Measurements from ENCODE around the gene ZFAND4.

ZFAND4 gene

DNA sequence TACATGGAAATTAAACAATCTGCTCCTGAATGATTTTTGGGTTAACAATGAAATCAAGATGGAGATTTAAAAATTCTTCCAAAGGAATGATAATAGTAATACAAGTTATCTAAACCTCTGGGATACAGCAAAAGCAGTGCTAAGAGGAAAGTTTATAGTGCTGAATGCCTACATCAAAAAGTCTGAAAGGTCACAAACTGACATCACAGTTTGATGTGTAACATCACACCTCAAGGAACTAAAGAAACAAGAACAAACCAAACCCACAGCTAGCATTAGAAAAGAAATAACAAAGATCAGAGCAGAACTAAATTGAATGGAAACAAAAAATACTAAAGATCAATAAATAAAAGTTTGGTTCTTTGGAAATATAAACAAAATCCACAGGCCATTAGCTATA is 17.4 kb downstream of the ZFAND4 start:
- TF ChIP-seq TAF1 (IDR thresholded peaks at IDR 0.05; ENCODE audit: borderline replicate concordance, insufficient read depth, low read length) (no peak), SIN3A (IDR thresholded peaks at IDR 0.05; ENCODE audit: borderline replicate concordance, insufficient read depth, low read length) (no peak), POLR2AphosphoS5 (IDR thresholded peaks at IDR 0.05; ENCODE audit: low read depth, low read length) (no peak), FOXP2 (optimal IDR thresholded peaks at IDR 0.05; ENCODE audit: borderline replicate concordance, extremely low read depth, extremely low read length, insufficient read depth) (no peak)
- TF ChIP-seq, protein P1, sequence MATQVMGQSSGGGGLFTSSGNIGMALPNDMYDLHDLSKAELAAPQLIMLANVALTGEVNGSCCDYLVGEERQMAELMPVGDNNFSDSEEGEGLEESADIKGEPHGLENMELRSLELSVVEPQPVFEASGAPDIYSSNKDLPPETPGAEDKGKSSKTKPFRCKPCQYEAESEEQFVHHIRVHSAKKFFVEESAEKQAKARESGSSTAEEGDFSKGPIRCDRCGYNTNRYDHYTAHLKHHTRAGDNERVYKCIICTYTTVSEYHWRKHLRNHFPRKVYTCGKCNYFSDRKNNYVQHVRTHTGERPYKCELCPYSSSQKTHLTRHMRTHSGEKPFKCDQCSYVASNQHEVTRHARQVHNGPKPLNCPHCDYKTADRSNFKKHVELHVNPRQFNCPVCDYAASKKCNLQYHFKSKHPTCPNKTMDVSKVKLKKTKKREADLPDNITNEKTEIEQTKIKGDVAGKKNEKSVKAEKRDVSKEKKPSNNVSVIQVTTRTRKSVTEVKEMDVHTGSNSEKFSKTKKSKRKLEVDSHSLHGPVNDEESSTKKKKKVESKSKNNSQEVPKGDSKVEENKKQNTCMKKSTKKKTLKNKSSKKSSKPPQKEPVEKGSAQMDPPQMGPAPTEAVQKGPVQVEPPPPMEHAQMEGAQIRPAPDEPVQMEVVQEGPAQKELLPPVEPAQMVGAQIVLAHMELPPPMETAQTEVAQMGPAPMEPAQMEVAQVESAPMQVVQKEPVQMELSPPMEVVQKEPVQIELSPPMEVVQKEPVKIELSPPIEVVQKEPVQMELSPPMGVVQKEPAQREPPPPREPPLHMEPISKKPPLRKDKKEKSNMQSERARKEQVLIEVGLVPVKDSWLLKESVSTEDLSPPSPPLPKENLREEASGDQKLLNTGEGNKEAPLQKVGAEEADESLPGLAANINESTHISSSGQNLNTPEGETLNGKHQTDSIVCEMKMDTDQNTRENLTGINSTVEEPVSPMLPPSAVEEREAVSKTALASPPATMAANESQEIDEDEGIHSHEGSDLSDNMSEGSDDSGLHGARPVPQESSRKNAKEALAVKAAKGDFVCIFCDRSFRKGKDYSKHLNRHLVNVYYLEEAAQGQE (IDR thresholded peaks at IDR 0.05; ENCODE audit: insufficient read depth in 1 of 2, low read depth in 2 of 2, low read length in 2 of 2) = no peak

DNA sequence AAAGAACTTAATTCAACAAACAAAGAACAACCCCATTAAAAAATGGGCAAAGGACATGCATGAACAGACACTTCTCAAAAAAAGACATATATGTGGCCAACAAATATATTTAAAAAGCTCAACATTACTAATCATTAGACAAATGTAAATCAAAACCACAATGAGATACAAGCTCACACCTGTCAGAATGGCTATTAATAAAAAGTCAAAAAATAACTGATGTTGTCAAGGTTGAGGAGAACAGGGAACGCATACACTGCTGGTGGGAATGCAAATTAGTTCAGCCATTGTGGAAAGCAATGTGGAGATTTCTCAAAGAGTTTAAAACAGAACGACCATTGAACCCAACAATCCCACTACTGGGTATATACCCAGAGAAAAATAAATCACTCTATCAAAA is 19.1 kb downstream of the ZFAND4 start:
- TF ChIP-seq POLR2AphosphoS5 (IDR thresholded peaks at IDR 0.05; ENCODE audit: low read depth, low read length) (no peak), SIN3A (IDR thresholded peaks at IDR 0.05; ENCODE audit: borderline replicate concordance, insufficient read depth, low read length) (no peak), FOXP2 (optimal IDR thresholded peaks at IDR 0.05; ENCODE audit: borderline replicate concordance, extremely low read depth, extremely low read length, insufficient read depth) (no peak), TAF1 (IDR thresholded peaks at IDR 0.05; ENCODE audit: borderline replicate concordance, insufficient read depth, low read length) (no peak)
- TF ChIP-seq, protein P1 (IDR thresholded peaks at IDR 0.05; ENCODE audit: insufficient read depth in 1 of 2, low read depth in 2 of 2, low read length in 2 of 2) = no peak

DNA sequence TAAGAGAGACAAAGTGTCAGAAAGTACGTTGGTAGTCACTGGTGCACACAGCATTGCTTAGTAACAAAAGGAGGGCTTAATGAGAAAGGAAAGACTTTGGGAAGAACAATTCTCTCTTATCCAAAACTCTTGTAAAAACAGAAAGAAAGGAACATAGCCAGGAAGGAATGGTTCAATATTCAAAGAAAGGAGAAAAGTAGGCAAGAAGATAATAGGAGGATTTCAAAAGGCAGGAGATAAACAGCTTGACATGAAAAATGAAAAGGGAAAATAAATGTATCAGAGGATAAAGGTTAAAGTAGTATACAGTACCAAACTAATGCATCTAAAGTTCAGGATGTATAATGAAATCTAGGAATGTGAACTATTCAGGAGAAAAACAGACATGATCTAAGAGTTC is 20.1 kb downstream of the ZFAND4 start:
- TF ChIP-seq FOXP2 (optimal IDR thresholded peaks at IDR 0.05; ENCODE audit: borderline replicate concordance, extremely low read depth, extremely low read length, insufficient read depth) (no peak), POLR2AphosphoS5 (IDR thresholded peaks at IDR 0.05; ENCODE audit: low read depth, low read length) (no peak), TAF1 (IDR thresholded peaks at IDR 0.05; ENCODE audit: borderline replicate concordance, insufficient read depth, low read length) (no peak), SIN3A (IDR thresholded peaks at IDR 0.05; ENCODE audit: borderline replicate concordance, insufficient read depth, low read length) (no peak)
- TF ChIP-seq, protein P1 (IDR thresholded peaks at IDR 0.05; ENCODE audit: insufficient read depth in 1 of 2, low read depth in 2 of 2, low read length in 2 of 2) = no peak

- TF ChIP-seq TAF1 (IDR thresholded peaks at IDR 0.05; ENCODE audit: borderline replicate concordance, insufficient read depth, low read length) (no peak), POLR2AphosphoS5 (IDR thresholded peaks at IDR 0.05; ENCODE audit: low read depth, low read length) (no peak), FOXP2 (optimal IDR thresholded peaks at IDR 0.05; ENCODE audit: borderline replicate concordance, extremely low read depth, extremely low read length, insufficient read depth) (no peak), SIN3A (IDR thresholded peaks at IDR 0.05; ENCODE audit: borderline replicate concordance, insufficient read depth, low read length) (no peak)
- TF ChIP-seq, protein P1 (IDR thresholded peaks at IDR 0.05; ENCODE audit: insufficient read depth in 1 of 2, low read depth in 2 of 2, low read length in 2 of 2) = no peak
Measured at GRCh38 chr10:45649296-45649695, 23.3 kb downstream of the ZFAND4 start.

- TF ChIP-seq TAF1 (IDR thresholded peaks at IDR 0.05; ENCODE audit: borderline replicate concordance, insufficient read depth, low read length) (no peak), SIN3A (IDR thresholded peaks at IDR 0.05; ENCODE audit: borderline replicate concordance, insufficient read depth, low read length) (no peak), FOXP2 (optimal IDR thresholded peaks at IDR 0.05; ENCODE audit: borderline replicate concordance, extremely low read depth, extremely low read length, insufficient read depth) (no peak), POLR2AphosphoS5 (IDR thresholded peaks at IDR 0.05; ENCODE audit: low read depth, low read length) (no peak)
- TF ChIP-seq, protein P1 (IDR thresholded peaks at IDR 0.05; ENCODE audit: insufficient read depth in 1 of 2, low read depth in 2 of 2, low read length in 2 of 2) = no peak
Measured at GRCh38 chr10:45647118-45647517, 25.5 kb downstream of the ZFAND4 start.

All from PFSK-1 (cell line).